ENCODE measurements around the gene COMMD9. TPM values are rescaled to one million over a fixed set of nuclear protein-coding genes. Genes with fewer than 3 reads are reported as not detected.

COMMD9 gene
- total and polyA plus RNA-seq, 3 donors from 2014 or later: 42.7 to 73.9 (median 58.2) TPM

- Histone ChIP-seq H3K9me3 (no peaks in the 10 kb centered on the region), H3K4me3 (no peak overlapping the region), H3K36me3 (ENCODE audit: low read depth, missing control alignments) (no peaks in the 10 kb centered on the region), H3K27me3 (no peaks in the 10 kb centered on the region), H3K4me1 (no peaks in the 10 kb centered on the region), H3K27ac (no peak overlapping the region)
- DNase-seq: no peak
- TF ChIP-seq CTCF (IDR thresholded peaks at IDR 0.05) (no peak), POLR2A (IDR thresholded peaks at IDR 0.05) (no peak)
- 94 to 96% methylated on average over 2 of the region's 2 CpGs for WGBS, 2 donors
- intact Hi-C loops (cut with DNase I; ENCODE audit: low total_unique reads): no loop called here
Observed at GRCh38 chr11:36234825-36235224, 54.4 kb downstream of the COMMD9 start.

DNA sequence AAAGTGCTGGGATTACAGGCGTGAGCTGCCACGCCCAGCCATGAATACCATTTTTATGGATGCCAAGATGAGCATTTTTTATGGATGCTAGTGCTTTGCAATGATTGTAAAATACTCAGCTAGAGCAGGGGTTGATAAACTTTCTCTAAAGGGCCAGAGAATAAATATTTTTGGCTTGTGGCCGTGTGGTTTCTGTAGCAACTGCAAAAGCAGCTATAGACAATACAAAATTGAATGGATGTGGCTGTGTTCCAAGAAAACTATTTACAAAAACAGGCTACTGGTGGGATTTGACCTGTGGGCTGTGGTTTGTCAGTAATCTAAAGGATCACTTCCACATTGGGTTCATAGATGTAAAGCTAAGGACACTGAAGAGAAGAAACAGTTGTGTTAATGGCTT, 56.0 kb downstream of the COMMD9 start:
- Histone ChIP-seq H3K36me3 (ENCODE audit: low read depth, missing control alignments) (no peaks in the 10 kb centered on the region), H3K27me3 (no peaks in the 10 kb centered on the region), H3K4me3 (no peak overlapping the region), H3K4me1 (no peaks in the 10 kb centered on the region), H3K27ac (no peak overlapping the region), H3K9me3 (no peaks in the 10 kb centered on the region)
- 52 to 61% methylated on average over 3 of the region's 3 CpGs for WGBS, 2 donors
- intact Hi-C loops (cut with DNase I; ENCODE audit: low total_unique reads): no loop called here
- no peak for TF ChIP-seq POLR2A (IDR thresholded peaks at IDR 0.05)
- no peak for DNase-seq

- Histone ChIP-seq H3K4me3 (no peak overlapping the region), H3K36me3 (ENCODE audit: low read depth, missing control alignments) (no peaks in the 10 kb centered on the region), H3K27me3 (no peaks in the 10 kb centered on the region), H3K4me1 (no peaks in the 10 kb centered on the region), H3K9me3 (no peaks in the 10 kb centered on the region), H3K27ac (peak overlapping the region in 1 of 2 donors; percentile 10)
- no peak for DNase-seq
- 68 to 72% methylated on average over 11 of the region's 11 CpGs for WGBS, 2 donors
- no peak for TF ChIP-seq CTCF (IDR thresholded peaks at IDR 0.05)
- TF ChIP-seq POLR2A (IDR thresholded peaks at IDR 0.05): no peak
- intact Hi-C loops (cut with DNase I; ENCODE audit: low total_unique reads): no loop called here
Observed at GRCh38 chr11:36230779-36231699, 58.2 kb downstream of the COMMD9 start.

GRCh38 chr11:36229091-36229705, 60.0 kb downstream of the COMMD9 start:
- no peaks in the 10 kb centered on the region for H3K27me3 ChIP-seq
- TF ChIP-seq POLR2A (IDR thresholded peaks at IDR 0.05) (no peak), CTCF (IDR thresholded peaks at IDR 0.05) (no peak)
- no peak for DNase-seq
- no peak overlapping the region for H3K27ac ChIP-seq
- no peaks in the 10 kb centered on the region for H3K9me3 ChIP-seq
- intact Hi-C loops (cut with DNase I; ENCODE audit: low total_unique reads): no loop called here
- 84 to 89% methylated on average over 12 of the region's 12 CpGs for WGBS, 2 donors
- H3K4me1 ChIP-seq: no peaks in the 10 kb centered on the region
- H3K4me3 ChIP-seq: no peak overlapping the region
- H3K36me3 ChIP-seq (ENCODE audit: low read depth, missing control alignments): no peaks in the 10 kb centered on the region

DNA sequence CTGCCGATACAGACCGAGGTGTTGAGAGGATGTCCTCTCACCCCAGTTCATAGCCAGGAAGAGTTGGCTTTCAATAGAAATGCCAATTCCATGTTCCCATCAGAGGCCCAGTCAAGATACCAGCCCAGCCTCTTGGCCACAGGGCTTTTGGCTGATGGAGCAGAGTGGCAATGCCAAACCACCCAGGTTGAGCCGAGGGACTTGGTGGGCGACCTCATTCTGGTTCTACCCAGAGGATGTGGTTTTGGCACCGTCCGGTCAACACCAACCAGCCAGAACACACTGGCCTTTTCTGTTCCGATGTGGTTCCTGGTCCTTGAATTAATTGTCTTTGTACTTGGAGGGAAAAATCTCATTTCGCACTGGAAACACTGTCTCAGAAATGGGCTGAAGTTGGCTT, 60.5 kb downstream of the COMMD9 start:
- intact Hi-C loops (cut with DNase I; ENCODE audit: low total_unique reads): no loop called here
- Histone ChIP-seq H3K4me1 (no peaks in the 10 kb centered on the region), H3K36me3 (ENCODE audit: low read depth, missing control alignments) (no peaks in the 10 kb centered on the region), H3K4me3 (no peak overlapping the region), H3K27me3 (no peaks in the 10 kb centered on the region), H3K27ac (no peak overlapping the region), H3K9me3 (no peaks in the 10 kb centered on the region)
- no peak for DNase-seq
- WGBS, 2 donors: 82 to 94% methylated on average over 8 of the region's 8 CpGs
- no peak for TF ChIP-seq CTCF (IDR thresholded peaks at IDR 0.05)
- TF ChIP-seq POLR2A (IDR thresholded peaks at IDR 0.05): no peak

Data from testis (tissue), 3 donors.